K562 (cell line): ENCODE data around the gene CLSTN2. TPM values are rescaled to one million over a fixed set of nuclear protein-coding genes. Genes with fewer than 3 reads are reported as not detected.

Experiments
- ATAC-seq: fragments of 200-7000 bp; cut with Tn5 transposase; 3 replicates; pipeline ENCODE4 v1.9.1; 2020; ENCODE audit warnings: moderate library complexity
- BruUV-seq: library from RNA; stranded (reverse); fragments of 400-500 nt; replicated peaks from 2 replicates; lab custom pipeline; 2021; lab: Mats Ljungman, UMichigan
- CTCF ChIA-PET: fragments of 300-600 bp; formaldehyde crosslinking; extraction: SDS; loops from one replicate; lab custom pipeline; 2021; ENCODE audit warnings: low intra/inter-chr PET ratio; lab: Yijun Ruan, JAX
- POLR2A ChIA-PET: fragments of 300-600, 350-650 bp; sonication (Branson Sonifier 250); formaldehyde crosslinking; extraction: SDS; loops from one replicate; lab custom pipeline; 2021; ENCODE audit warnings: antibody characterized with exemption, inconsistent platforms; lab: Yijun Ruan, JAX
- DNase-seq, 4 experiments: peaks; one replicate each; pipeline versions ENCODE4 v3.0.0 to v3.0.0-alpha.2; 2011 to 2018; ENCODE audit warnings: low spot score in 3 of 4, mixed read lengths in 3 of 4; ENCODE audit errors: extremely low read depth in 1 of 4
- FAIRE-seq: peaks from 2 replicates; lab custom pipeline; 2011; peaks lifted over from hg19 to GRCh38; lab: Jason Lieb, UNC
- H2AFZ ChIP-seq: 2 replicates; pipeline ENCODE4 v1.6.0; 2011; ENCODE audit warnings: low read depth, low read length, control low read depth, inconsistent platforms
- H3K27ac ChIP-seq: fragments of 200-600 bp; 3 replicates; pipeline ENCODE4 v1.8.0; 2011; ENCODE audit warnings: low read depth, mild to moderate bottlenecking, control low read depth, inconsistent platforms, low read length, moderate library complexity, mixed read lengths; ENCODE audit errors: extremely low read depth
- H3K27me3 ChIP-seq, 2 experiments: fragments of 300-600 bp in 1 of 2; 2 replicates in 1 of 2; 3 replicates in 1 of 2; pipeline versions ENCODE4 v1.6.0 to v1.8.0; 2011; ENCODE audit warnings: inconsistent platforms in 2 of 2, low read length in 2 of 2, mild to moderate bottlenecking in 1 of 2, mixed read lengths in 1 of 2, moderate library complexity in 1 of 2; ENCODE audit not compliant: control insufficient read depth in 2 of 2, insufficient read depth in 2 of 2
- H3K36me3 ChIP-seq: fragments of 300-600 bp; 3 replicates; pipeline ENCODE4 v1.8.0; 2011; ENCODE audit warnings: mild to moderate bottlenecking, low read length, inconsistent platforms; ENCODE audit not compliant: control insufficient read depth, insufficient read depth
- H3K4me1 ChIP-seq, 2 experiments: fragments of 200-600 bp in 1 of 2; replicated peaks in 1 of 2; 2 replicates in 1 of 2; 3 replicates in 1 of 2; pipeline versions ENCODE4 v1.5.1 to v1.8.0; 2011; ENCODE audit warnings: inconsistent platforms in 2 of 2, low read length in 2 of 2, mild to moderate bottlenecking in 1 of 2, mixed read lengths in 1 of 2, moderate library complexity in 1 of 2; ENCODE audit not compliant: control insufficient read depth in 2 of 2, insufficient read depth in 2 of 2
- H3K4me2 ChIP-seq: 2 replicates; pipeline ENCODE4 v1.6.1; 2011; ENCODE audit warnings: low read length, control low read depth, inconsistent platforms, mixed read lengths; ENCODE audit not compliant: insufficient read depth
- H3K4me3 ChIP-seq: fragments of 200-600 bp; sonication (generic), shearing (Covaris generic); 2 replicates; pipeline ENCODE4 v1.5.1; 2016; ENCODE audit warnings: control low read depth, inconsistent platforms
- H3K79me2 ChIP-seq: fragments of 200-600 bp; 3 replicates; pipeline ENCODE4 v1.8.0; 2011; ENCODE audit warnings: low read length, inconsistent platforms; ENCODE audit not compliant: control insufficient read depth, insufficient read depth
- H3K9ac ChIP-seq, 2 experiments: 2 replicates each; pipeline versions ENCODE4 v1.6.0 to v1.6.1; 2011; ENCODE audit warnings: low read depth in 2 of 2, low read length in 2 of 2, control low read depth in 1 of 2, inconsistent platforms in 1 of 2, mild to moderate bottlenecking in 1 of 2, mixed read lengths in 1 of 2; ENCODE audit not compliant: insufficient read depth in 1 of 2
- H3K9me1 ChIP-seq: one replicate; pipeline ENCODE4 v1.6.0; 2011; ENCODE audit warnings: inconsistent platforms, mild to moderate bottlenecking, low read length, moderate library complexity; ENCODE audit not compliant: control insufficient read depth, insufficient read depth
- H3K9me3 ChIP-seq: replicated peaks from 2 replicates; pipeline ENCODE4 v1.5.1; 2011; ENCODE audit warnings: low read depth, low read length, inconsistent platforms; ENCODE audit not compliant: control insufficient read depth, insufficient read depth
- H4K20me1 ChIP-seq: replicated peaks from 2 replicates; pipeline ENCODE4 v1.6.1; 2011; ENCODE audit warnings: low read length, inconsistent platforms, mixed read lengths; ENCODE audit not compliant: control insufficient read depth, insufficient read depth
- BRD4 ChIP-seq: fragments of 200-600 bp; sonication (generic); IDR thresholded peaks from 2 replicates; pipeline ENCODE4 v1.6.1; 2017; ENCODE audit warnings: inconsistent platforms
- CBFA2T2 ChIP-seq: fragments of 450-650 bp; conservative IDR thresholded peaks from 2 replicates; pipeline ENCODE4 v1.6.1; 2017; ENCODE audit warnings: mild to moderate bottlenecking
- CBX2 ChIP-seq: fragments of 200-600 bp; sonication (generic); IDR thresholded peaks from one replicate; pipeline ENCODE4 v1.6.1; 2012; ENCODE audit warnings: mild to moderate bottlenecking, low read length, inconsistent platforms; ENCODE audit not compliant: insufficient read depth, poor library complexity, severe bottlenecking
- DNMT1 ChIP-seq: fragments of 450-650 bp; IDR thresholded peaks from 2 replicates; pipeline ENCODE4 v1.6.1; 2016; ENCODE audit warnings: antibody characterized with exemption, mild to moderate bottlenecking
- ETS2 ChIP-seq: IDR thresholded peaks from 2 replicates; pipeline ENCODE4 v1.6.1; 2016; ENCODE audit warnings: borderline replicate concordance, missing genetic modification characterization, mild to moderate bottlenecking, moderate library complexity, missing compliant biosample characterization; ENCODE audit not compliant: poor library complexity, severe bottlenecking
- FOXA1 ChIP-seq: fragments of 450-650 bp; IDR thresholded peaks from 2 replicates; pipeline ENCODE4 v1.6.1; 2016; ENCODE audit warnings: mild to moderate bottlenecking, borderline replicate concordance
- FUS ChIP-seq: fragments of 200-400 bp; formaldehyde crosslinking; optimal IDR thresholded peaks from 2 replicates; pipeline ENCODE3; 2017; ENCODE audit warnings: low read depth, low read length
- HNRNPLL ChIP-seq: fragments of 200-400 bp; formaldehyde crosslinking; IDR thresholded peaks from 2 replicates; pipeline ENCODE4 v1.6.1; 2017; ENCODE audit warnings: low read length, low read depth, mild to moderate bottlenecking; ENCODE audit not compliant: poor library complexity, severe bottlenecking
- MBD1 ChIP-seq: fragments of 250-450 bp; sonication (Bioruptor Pico); IDR thresholded peaks from 2 replicates; pipeline ENCODE4 v1.8.0; 2022; ENCODE audit warnings: inconsistent platforms
- MCM3 ChIP-seq: fragments of 450-650 bp; IDR thresholded peaks from 2 replicates; pipeline ENCODE4 v1.6.1; 2016
- NCOA6 ChIP-seq: fragments of 450-650 bp; IDR thresholded peaks from 2 replicates; pipeline ENCODE4 v1.6.1; 2017; ENCODE audit warnings: mild to moderate bottlenecking
- NUFIP1 ChIP-seq: fragments of 450-650 bp; IDR thresholded peaks from 2 replicates; pipeline ENCODE4 v1.6.1; 2018; ENCODE audit not compliant: partially characterized antibody
- RBM25 ChIP-seq: fragments of 200-400 bp; formaldehyde crosslinking; IDR thresholded peaks from 2 replicates; pipeline ENCODE4 v1.6.1; 2018; ENCODE audit warnings: low read length, low read depth, moderate library complexity; ENCODE audit not compliant: severe bottlenecking
- STAT5B ChIP-seq: fragments of 250-450 bp; sonication (Bioruptor Pico); IDR thresholded peaks from 2 replicates; pipeline ENCODE4 v1.8.0; 2021; ENCODE audit warnings: mild to moderate bottlenecking, inconsistent platforms
- ZNF436 ChIP-seq: fragments of 250-450, 450-650 bp; sonication (Bioruptor Pico); formaldehyde crosslinking; IDR thresholded peaks from 2 replicates; pipeline ENCODE4 v1.7.0; 2020; ENCODE audit warnings: mild to moderate bottlenecking
- ZNF668 ChIP-seq: fragments of 250-450 bp; sonication (Bioruptor Pico); IDR thresholded peaks from 2 replicates; pipeline ENCODE4 v1.8.0; 2022; ENCODE audit warnings: mild to moderate bottlenecking, inconsistent platforms
- in situ Hi-C: fragments of 300-500 bp; cut with MboI; formaldehyde crosslinking; loops from 4 replicates; pipeline ENCODE4 v1.15.0; 2018; ENCODE audit warnings: inconsistent platforms, mixed read lengths
- intact Hi-C: fragments of 100-400 bp; cut with micrococcal nuclease; formaldehyde crosslinking; loops from 2 replicates; pipeline ENCODE4 v1.14.2; 2022
- polyA plus RNA-seq, 8 experiments: library from polyadenylated mRNA; depleted of rRNA in 4 of 8; stranded (reverse) in 5 of 8; unstranded in 3 of 8; fragments of >200 nt; fragmentation: Nextera tagmentation in 2 of 8; fragmentation: Illumina TruSeq in 1 of 8; extraction: Ambion mirVana in 2 of 8; extraction: Trizol in 1 of 8; gene quantifications; 2 replicates each; pipeline versions ENCODE4 v1.2.1 to v1.2.3, GENCODE V29; 2011 to 2014; ENCODE audit warnings: inconsistent platforms in 1 of 8, missing spikeins in 1 of 8
- total RNA-seq, 7 experiments: library from RNA; depleted of rRNA in 6 of 7; stranded (reverse); fragments of >200 nt in 6 of 7; fragmentation: Illumina TruSeq in 2 of 7; extraction: Trizol in 2 of 7; gene quantifications; 2 replicates each; pipeline versions ENCODE4 v1.2.1 to v1.2.3, GENCODE V29; 2011 to 2021; ENCODE audit warnings: low replicate concordance in 1 of 7
- TF ChIP-seq, protein P1 (sequence below): fragments of 250-450 bp; sonication (Bioruptor Pico); IDR thresholded peaks from 2 replicates; pipeline ENCODE4 v1.6.1; 2021; ENCODE audit warnings: mild to moderate bottlenecking
- TF ChIP-seq, protein P2 (sequence below): fragments of 250-450 bp; sonication (Bioruptor Pico); IDR thresholded peaks from 2 replicates; pipeline ENCODE4 v1.4.0; 2020; ENCODE audit warnings: mild to moderate bottlenecking, moderate library complexity, borderline replicate concordance

The CLSTN2 gene
- total and polyA plus RNA-seq, 9 of the 15 experiments (the other 6 are each of a cell fraction or from before 2014, with no cell fraction given) = 0.02 to 0.04 (median 0.04) TPM; not detected in 6

GRCh38 chr3:140597792-140598191 is 662.8 kb downstream of the CLSTN2 start (continued):
- TF ChIP-seq BRD4 = no peak
- no peak for TF ChIP-seq NCOA6
- TF ChIP-seq CBX2 = no peak

DNA sequence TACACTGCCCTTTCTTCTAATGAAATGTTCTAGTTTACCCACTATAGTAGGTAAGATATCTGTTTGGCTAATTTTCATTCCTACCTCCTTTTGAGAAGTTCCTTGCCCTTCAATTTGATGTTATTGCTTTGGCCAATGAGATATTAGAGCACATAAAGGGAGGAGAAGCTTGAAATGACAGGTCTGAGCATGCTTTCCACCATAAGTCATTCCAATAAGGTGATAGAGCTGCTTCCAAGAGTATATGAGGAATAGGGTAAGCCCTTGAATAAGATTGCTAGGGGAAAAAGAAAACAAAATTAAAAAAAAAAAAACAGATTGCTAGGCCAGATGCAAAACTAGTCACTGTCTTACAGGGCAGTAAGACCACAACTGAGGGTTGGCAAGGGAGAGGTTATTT is 664.0 kb downstream of the CLSTN2 start:
- ATAC-seq = no peak
- no peak for FAIRE-seq
- Histone ChIP-seq H3K27me3 (no peaks in the 10 kb centered on the region), H3K36me3 (no peaks in the 10 kb centered on the region), H3K4me3 (no peak overlapping the region), H3K9ac (no peak overlapping the region), H3K9me1 (peaks cover 3% of the 10 kb centered on the region), H3K4me1 (peaks cover 0 to 2% of the 10 kb centered on the region in 2 experiments; a peak in 1 of 5 replicates), H3K4me2 (no peak overlapping the region), H3K79me2 (no peaks in the 10 kb centered on the region), H3K27ac (no peak overlapping the region), H4K20me1 (no peaks in the 10 kb centered on the region), H3K9me3 (no peaks in the 10 kb centered on the region), H2AFZ (no peak overlapping the region)
- intact Hi-C loops (no loop called here), in situ Hi-C loops (no loop called here)
- ChIA-PET POLR2A (no interaction called here), CTCF (no interaction called here)
- no peak for DNase-seq
- no TSS peak for BruUV-seq
- TF ChIP-seq DNMT1 = no peak
- TF ChIP-seq FUS = no peak
- TF ChIP-seq, protein P1, sequence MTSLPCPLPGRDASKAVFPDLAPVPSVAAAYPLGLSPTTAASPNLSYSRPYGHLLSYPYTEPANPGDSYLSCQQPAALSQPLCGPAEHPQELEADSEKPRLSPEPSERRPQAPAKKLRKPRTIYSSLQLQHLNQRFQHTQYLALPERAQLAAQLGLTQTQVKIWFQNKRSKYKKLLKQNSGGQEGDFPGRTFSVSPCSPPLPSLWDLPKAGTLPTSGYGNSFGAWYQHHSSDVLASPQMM (CRISPR knock-in tag) = no peak
- no peak for TF ChIP-seq ZNF668 (CRISPR knock-in tag)
- no peak for TF ChIP-seq NUFIP1
- no peak for TF ChIP-seq ETS2
- TF ChIP-seq, protein P2, sequence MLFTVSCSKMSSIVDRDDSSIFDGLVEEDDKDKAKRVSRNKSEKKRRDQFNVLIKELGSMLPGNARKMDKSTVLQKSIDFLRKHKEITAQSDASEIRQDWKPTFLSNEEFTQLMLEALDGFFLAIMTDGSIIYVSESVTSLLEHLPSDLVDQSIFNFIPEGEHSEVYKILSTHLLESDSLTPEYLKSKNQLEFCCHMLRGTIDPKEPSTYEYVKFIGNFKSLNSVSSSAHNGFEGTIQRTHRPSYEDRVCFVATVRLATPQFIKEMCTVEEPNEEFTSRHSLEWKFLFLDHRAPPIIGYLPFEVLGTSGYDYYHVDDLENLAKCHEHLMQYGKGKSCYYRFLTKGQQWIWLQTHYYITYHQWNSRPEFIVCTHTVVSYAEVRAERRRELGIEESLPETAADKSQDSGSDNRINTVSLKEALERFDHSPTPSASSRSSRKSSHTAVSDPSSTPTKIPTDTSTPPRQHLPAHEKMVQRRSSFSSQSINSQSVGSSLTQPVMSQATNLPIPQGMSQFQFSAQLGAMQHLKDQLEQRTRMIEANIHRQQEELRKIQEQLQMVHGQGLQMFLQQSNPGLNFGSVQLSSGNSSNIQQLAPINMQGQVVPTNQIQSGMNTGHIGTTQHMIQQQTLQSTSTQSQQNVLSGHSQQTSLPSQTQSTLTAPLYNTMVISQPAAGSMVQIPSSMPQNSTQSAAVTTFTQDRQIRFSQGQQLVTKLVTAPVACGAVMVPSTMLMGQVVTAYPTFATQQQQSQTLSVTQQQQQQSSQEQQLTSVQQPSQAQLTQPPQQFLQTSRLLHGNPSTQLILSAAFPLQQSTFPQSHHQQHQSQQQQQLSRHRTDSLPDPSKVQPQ (CRISPR knock-in tag) = no peak
- TF ChIP-seq FOXA1 = no peak
- no peak for TF ChIP-seq CBFA2T2
- TF ChIP-seq STAT5B (CRISPR knock-in tag) = no peak
- TF ChIP-seq HNRNPLL = no peak
- no peak for TF ChIP-seq RBM25
- no peak for TF ChIP-seq MBD1
- no peak for TF ChIP-seq MCM3
- no peak for TF ChIP-seq ZNF436 (CRISPR knock-in tag)
